ENCODE results near the gene LRBA.
"Not testable (repeated sequence)": the region's sequence is repeated elsewhere in the genome, so short reads cannot be mapped to it uniquely, and the experiment has no call there.

LRBA gene

DNA sequence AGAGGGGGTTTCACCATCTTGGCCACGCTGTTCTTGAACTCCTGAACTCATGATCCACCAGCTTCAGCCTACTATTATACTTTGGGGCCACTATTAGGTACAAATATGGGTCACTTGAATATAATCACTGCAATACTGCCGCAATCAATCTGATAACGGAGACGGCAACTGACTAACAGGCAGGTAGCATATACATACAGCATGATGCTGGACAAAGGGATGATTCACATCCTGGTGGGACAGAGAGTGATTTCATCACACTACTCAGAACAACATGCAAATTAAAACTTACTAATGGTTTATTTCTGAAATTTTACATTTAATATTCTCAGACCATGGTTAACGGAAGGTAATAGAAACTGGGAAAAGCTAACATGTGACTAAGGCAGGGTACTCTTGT, 10.9 kb downstream of the LRBA start:
- TF ChIP-seq, protein P1, sequence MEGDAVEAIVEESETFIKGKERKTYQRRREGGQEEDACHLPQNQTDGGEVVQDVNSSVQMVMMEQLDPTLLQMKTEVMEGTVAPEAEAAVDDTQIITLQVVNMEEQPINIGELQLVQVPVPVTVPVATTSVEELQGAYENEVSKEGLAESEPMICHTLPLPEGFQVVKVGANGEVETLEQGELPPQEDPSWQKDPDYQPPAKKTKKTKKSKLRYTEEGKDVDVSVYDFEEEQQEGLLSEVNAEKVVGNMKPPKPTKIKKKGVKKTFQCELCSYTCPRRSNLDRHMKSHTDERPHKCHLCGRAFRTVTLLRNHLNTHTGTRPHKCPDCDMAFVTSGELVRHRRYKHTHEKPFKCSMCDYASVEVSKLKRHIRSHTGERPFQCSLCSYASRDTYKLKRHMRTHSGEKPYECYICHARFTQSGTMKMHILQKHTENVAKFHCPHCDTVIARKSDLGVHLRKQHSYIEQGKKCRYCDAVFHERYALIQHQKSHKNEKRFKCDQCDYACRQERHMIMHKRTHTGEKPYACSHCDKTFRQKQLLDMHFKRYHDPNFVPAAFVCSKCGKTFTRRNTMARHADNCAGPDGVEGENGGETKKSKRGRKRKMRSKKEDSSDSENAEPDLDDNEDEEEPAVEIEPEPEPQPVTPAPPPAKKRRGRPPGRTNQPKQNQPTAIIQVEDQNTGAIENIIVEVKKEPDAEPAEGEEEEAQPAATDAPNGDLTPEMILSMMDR (IDR thresholded peaks at IDR 0.05; ENCODE audit: control insufficient read depth, insufficient read depth, low read depth, low read length, missing control alignments), result no peak
- no peak overlapping the region for H3K4me3 ChIP-seq (ENCODE audit: control insufficient read depth, low read depth, low read length)
- no peak for DNase-seq (ENCODE audit: low read depth)

DNA sequence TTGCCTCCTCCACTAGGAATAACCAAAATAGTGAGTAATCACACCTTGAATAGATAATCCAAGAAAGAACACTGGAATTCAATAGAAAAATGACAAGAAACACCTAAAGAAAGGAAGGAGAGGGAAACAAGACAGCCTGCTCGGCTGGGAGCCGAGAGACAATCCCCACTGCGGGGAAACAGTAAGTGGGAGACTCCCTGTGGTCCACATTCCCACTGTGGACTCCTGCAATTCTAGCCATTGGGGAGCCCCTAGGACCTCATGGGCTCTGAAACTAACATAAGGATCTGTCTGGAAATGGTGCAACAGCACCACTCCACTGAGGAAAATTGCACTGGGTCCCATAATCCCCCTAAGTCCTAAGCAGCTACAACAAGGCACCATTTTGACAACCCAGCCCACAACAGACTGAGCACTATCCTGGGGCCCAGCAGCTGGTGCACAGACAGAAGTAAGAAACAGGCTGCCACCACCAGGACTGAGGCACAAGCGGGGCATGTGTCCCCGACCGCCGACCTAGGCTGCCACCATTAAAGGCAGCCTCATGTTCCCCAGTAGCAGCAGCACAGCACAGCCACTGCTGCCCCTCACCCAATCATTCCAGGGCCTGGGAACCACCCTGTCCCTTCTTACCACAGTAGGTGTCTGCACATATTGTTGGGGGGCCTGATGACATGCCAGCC, 14.2 kb downstream of the LRBA start:
- DNase-seq (ENCODE audit: low read depth), result no peak

DNA sequence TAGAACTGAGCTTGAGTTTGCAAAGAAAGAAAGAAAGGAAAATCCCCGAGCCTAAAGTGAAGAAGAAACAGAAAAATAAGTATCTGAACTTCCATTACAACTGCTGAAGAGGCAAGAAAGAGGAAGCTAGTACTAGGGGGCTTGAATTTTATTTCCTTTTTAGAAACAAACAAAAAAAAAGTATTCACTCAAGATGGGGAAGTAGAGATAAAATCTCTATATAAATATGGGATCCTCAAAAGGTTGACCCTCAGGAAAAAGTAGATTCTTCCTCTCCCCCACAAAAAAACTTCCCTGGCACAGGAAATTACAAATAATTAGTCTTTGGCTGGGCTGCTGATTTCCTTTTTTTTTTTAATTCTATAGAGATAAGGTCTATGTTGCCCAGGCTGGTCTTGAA, 16.0 kb downstream of the LRBA start:
- H3K4me3 ChIP-seq (ENCODE audit: control insufficient read depth, low read depth, low read length), result no peak overlapping the region
- no peak for DNase-seq (ENCODE audit: low read depth)
- TF ChIP-seq, protein P1 (IDR thresholded peaks at IDR 0.05; ENCODE audit: control insufficient read depth, insufficient read depth, low read depth, low read length, missing control alignments), result no peak

More for the DNA sequence above, 14.2 kb downstream of the LRBA start:
- TF ChIP-seq, protein P1 (IDR thresholded peaks at IDR 0.05; ENCODE audit: control insufficient read depth, insufficient read depth, low read depth, low read length, missing control alignments), result no peak
- H3K4me3 ChIP-seq (ENCODE audit: control insufficient read depth, low read depth, low read length), result no peak overlapping the region

DNA sequence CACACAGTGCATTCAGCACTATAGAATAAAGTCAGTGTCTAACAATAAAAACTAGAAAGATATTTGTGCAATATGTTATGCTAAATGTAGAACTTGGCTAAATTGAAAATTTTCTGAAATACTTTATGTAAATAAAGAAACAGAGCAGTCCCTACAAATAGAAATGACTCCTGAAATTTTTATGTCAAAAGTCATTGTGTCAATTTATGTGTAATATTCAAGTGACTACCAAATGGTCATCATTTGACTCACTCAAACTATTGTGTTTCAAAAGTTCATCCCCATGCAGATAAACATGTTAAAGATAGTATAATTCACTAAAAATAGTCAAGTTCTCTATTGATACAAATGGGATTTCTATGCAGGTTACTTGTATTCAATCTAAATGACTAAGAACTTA, 17.9 kb downstream of the LRBA start:
- H3K4me3 ChIP-seq (ENCODE audit: control insufficient read depth, low read depth, low read length), result no peak overlapping the region
- no peak for DNase-seq (ENCODE audit: low read depth)
- TF ChIP-seq, protein P1 (IDR thresholded peaks at IDR 0.05; ENCODE audit: control insufficient read depth, insufficient read depth, low read depth, low read length, missing control alignments), result no peak

DNA sequence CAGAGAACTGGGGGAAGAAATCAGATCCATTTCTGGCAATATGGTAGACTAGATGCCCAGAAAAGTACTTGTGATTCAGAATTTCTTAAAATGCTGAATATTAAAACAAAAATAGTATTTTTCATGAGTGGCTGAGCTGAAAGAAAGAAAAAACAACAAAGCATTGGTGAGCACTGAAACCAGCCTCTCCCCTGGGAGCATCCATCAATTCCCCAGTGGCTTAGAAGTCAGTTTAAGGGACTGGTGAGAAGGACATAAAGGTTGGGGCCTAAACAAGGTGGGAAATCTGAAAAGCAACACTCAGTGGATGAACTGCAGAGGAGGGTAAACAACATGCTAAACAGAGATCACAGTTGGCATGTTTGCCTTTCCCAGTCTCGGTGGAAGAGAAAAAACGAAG, 20.4 kb downstream of the LRBA start:
- H3K4me3 ChIP-seq (ENCODE audit: control insufficient read depth, low read depth, low read length), result no peak overlapping the region
- TF ChIP-seq, protein P1 (IDR thresholded peaks at IDR 0.05; ENCODE audit: control insufficient read depth, insufficient read depth, low read depth, low read length, missing control alignments), result no peak

DNA sequence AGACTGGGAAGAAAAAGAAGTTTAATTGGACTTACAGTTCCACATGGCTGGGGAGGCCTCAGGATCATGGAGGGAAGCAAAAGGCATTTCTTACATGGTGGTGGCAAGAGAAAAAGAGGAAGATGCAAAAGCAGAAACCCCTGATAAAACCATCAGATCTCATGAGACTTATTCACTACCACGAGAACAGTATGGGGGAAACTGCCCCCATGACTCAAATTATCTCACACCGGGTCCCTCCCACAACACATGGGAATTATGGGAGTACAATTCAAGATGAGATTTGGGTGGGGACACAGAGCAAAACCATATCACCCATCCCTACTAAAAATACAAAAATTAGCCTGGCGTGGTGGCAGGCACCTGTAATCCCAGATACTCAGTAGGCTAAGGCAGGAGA, 21.5 kb downstream of the LRBA start:
- not testable (repeated sequence) for DNase-seq (ENCODE audit: low read depth); H3K4me3 ChIP-seq (ENCODE audit: control insufficient read depth, low read depth, low read length)

More for the DNA sequence above, 20.4 kb downstream of the LRBA start:
- DNase-seq (ENCODE audit: low read depth), result no peak

DNA sequence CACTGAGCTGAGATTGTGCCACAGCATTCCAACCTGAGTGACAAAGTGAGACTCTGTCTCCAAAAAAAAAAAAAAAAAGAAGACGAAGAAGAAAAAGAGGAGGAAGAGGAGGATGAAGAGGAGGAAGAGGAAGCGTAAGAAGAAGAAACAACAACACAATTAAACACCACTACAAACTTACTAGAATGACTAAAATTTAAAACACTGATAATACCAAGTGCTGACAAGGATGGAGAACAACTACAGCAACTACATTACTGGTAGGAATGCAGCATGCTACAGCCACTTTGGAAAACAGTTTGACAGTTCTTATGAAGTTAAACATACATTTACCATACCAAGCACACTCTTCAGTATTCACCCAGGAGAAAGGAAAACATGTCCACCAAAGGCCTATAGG, 24.1 kb downstream of the LRBA start:
- no peak for DNase-seq (ENCODE audit: low read depth)
- TF ChIP-seq, protein P1 (IDR thresholded peaks at IDR 0.05; ENCODE audit: control insufficient read depth, insufficient read depth, low read depth, low read length, missing control alignments), result no peak
- no peak overlapping the region for H3K4me3 ChIP-seq (ENCODE audit: control insufficient read depth, low read depth, low read length)
